Pancreas (tissue), 10 donors: ENCODE data around the gene KIRREL1. TPM values are rescaled to one million over a fixed set of nuclear protein-coding genes. Genes with fewer than 3 reads are reported as not detected.

Experiments
- ATAC-seq, 4 donors: fragments of 200-7000 bp; cut with Tn5 transposase; one replicate each; pipeline versions ENCODE4 v1.8.0 to v1.9.1; 2020; ENCODE audit warnings: mild to moderate bottlenecking in 4 of 4, moderate library complexity in 4 of 4
- DNase-seq, 6 donors: peaks; one replicate each; pipeline ENCODE4 v3.0.0-alpha.2; 2020
- FAIRE-seq: peaks from 2 replicates; lab custom pipeline; 2012; peaks lifted over from hg19 to GRCh38; lab: Jason Lieb, UNC
- H3K27ac ChIP-seq, 4 donors: fragments of 200-600 bp; sonication (generic); 1 replicate in 3 of 4; 2 replicates in 1 of 4; pipeline versions ENCODE4 v1.5.0 to v1.8.0; 2020
- H3K27me3 ChIP-seq, 4 donors: fragments of 200-600 bp; one replicate each; pipeline ENCODE4 v1.8.0; 2021
- H3K36me3 ChIP-seq, 3 donors: fragments of 200-600 bp; sonication (generic) in 1 of 3; one replicate each; pipeline versions ENCODE4 v1.5.0 to v1.8.0; 2020 to 2021
- H3K4me1 ChIP-seq, 3 donors: fragments of 200-600 bp; one replicate each; pipeline ENCODE4 v1.8.0; 2021
- H3K4me3 ChIP-seq, 4 donors: fragments of 200-600 bp; sonication (generic) in 2 of 4; one replicate each; pipeline versions ENCODE4 v1.5.0 to v1.8.0; 2020 to 2021
- H3K9me3 ChIP-seq, 4 donors: fragments of 200-600 bp; one replicate each; pipeline ENCODE4 v1.8.0; 2021
- CTCF ChIP-seq, 4 donors: fragments of 200-600 bp; sonication (generic) in 3 of 4; IDR thresholded peaks; one replicate each; pipeline versions ENCODE4 v1.5.0 to v1.8.0; 2021; ENCODE audit warnings: antibody characterized with exemption in 4 of 4
- WGBS, 2 donors: extraction: QIAGEN DNeasy Blood & Tissue Kit; methylation state at CpG; one replicate each; pipeline ENCODE4 v1.1.7; 2013; 5-methylcytosine and 5-hydroxymethylcytosine counted together
- intact Hi-C, 3 donors: fragments of 100-400 bp; cut with DNase I; formaldehyde crosslinking; loops; one replicate each; pipeline versions ENCODE4 v1.11.1 to v1.14.2; 2022
- polyA plus RNA-seq, 2 donors: library from polyadenylated mRNA; stranded (reverse); fragments of 200-250 nt; gene quantifications; one replicate each; pipeline ENCODE4 v1.2.3, GENCODE V29; 2013
- total RNA-seq, 6 donors: library from RNA; stranded (reverse); fragmentation: NEBNext Ultra II Directional in 4 of 6; extraction: Animal tissue kit (Norgen Biotek cat#: 25700) in 4 of 6; gene quantifications; one replicate each; pipeline versions ENCODE4 v1.2.1 to v1.2.4, GENCODE V29; 2021 to 2023
- donor health status: healthy with polysubstance abuse.
- donor health status: DM: no; HTN: no; CAD: no; lungs with moderate emphysema.
- donor health status: DM: no; HTN: no; CAD: no.
- donor health status: control.
- donor health status: control.
- donor health status: Bipolar disorder and iron deficiency.
- donor health status: DM: yes; HTN: yes; CAD: no.
- donor health status: DM: no; HTN: no; CAD: no.
- donor health status: DM: no; HTN: no; CAD: no.
- donor health status: DM: yes; HTN: yes; CAD: no.

Gene KIRREL1
- total RNA-seq = 10 to 100 TPM in 1 of 6 donors, 1 to 10 TPM in 5; 1.9 to 13.0 (median 4.9) TPM
- polyA plus RNA-seq = 1 to 10 TPM; 2.5 to 3.8 TPM

GRCh38 chr1:157993147-157993917 is at the start of gene KIRREL1:
TSS of gene KIRREL1 (plus strand) at chr1:157993645. CDS start at chr1:157993677, 32 bp downstream.
- DNase-seq (peak in 5 of 6 donors; percentile 25 to 76 (median 51)), ATAC-seq (peak; percentile 71 to 80 (median 76)), FAIRE-seq (no peak)
- Histone ChIP-seq H3K27me3 (peaks cover 0 to 5% (median 0%) of the 10 kb centered on the region in 4 donors), H3K9me3 (no peaks in the 10 kb centered on the region), H3K27ac (peak within 1 kb of the TSS; percentile 15 to 63 (median 43)), H3K36me3 (no peaks in the 10 kb centered on the region), H3K4me1 (no peaks in the 10 kb centered on the region), H3K4me3 (peak within 1 kb of the TSS; percentile 48 to 68 (median 53))
- TF ChIP-seq CTCF (IDR thresholded peaks at IDR 0.05) = no peak
- 1 to 2% methylated on average over 45 to 62 of the region's 62 CpGs for WGBS, 2 donors
- intact Hi-C loops = loop anchor here in 1 of 3 donors (10.0 kb wide), 1 partner anchor 91 kb away; no protein-coding TSS in a partner anchor

GRCh38 chr1:157944663-157945280 is 48.7 kb upstream of the KIRREL1 start:
- FAIRE-seq = no peak
- H3K27ac ChIP-seq = no peak overlapping the region
- WGBS, 2 donors = 62 to 74% methylated on average over 5 of the region's 5 CpGs
- ATAC-seq = no peak
- TF ChIP-seq CTCF (IDR thresholded peaks at IDR 0.05) = no peak
- no peaks in the 10 kb centered on the region for H3K27me3 ChIP-seq
- no peaks in the 10 kb centered on the region for H3K9me3 ChIP-seq
- DNase-seq = no peak
- intact Hi-C loops = loop anchor here in 1 of 3 donors (10.0 kb wide), 1 partner anchor 370 kb away; no protein-coding TSS in a partner anchor
- no peaks in the 10 kb centered on the region for H3K36me3 ChIP-seq
- H3K4me1 ChIP-seq = no peaks in the 10 kb centered on the region
- no peak overlapping the region for H3K4me3 ChIP-seq

GRCh38 chr1:157948312-157949073 is 45.0 kb upstream of the KIRREL1 start:
- no peaks in the 10 kb centered on the region for H3K9me3 ChIP-seq
- H3K36me3 ChIP-seq = no peaks in the 10 kb centered on the region
- H3K4me3 ChIP-seq = no peak overlapping the region
- DNase-seq (no peak), FAIRE-seq (no peak), ATAC-seq (peak in 3 of 4 donors; percentile 39 to 81 (median 72))
- intact Hi-C loops = loop anchor here in 1 of 3 donors (10.0 kb wide), 1 partner anchor 374 kb away; no protein-coding TSS in a partner anchor
- 59 to 62% methylated on average over 6 of the region's 6 CpGs for WGBS, 2 donors
- peak in 2 of 4 donors; percentile 12 to 14 for TF ChIP-seq CTCF (IDR thresholded peaks at IDR 0.05)
- H3K27ac ChIP-seq = no peak overlapping the region
- peaks cover 0 to 6% (median 4%) of the 10 kb centered on the region in 3 donors for H3K4me1 ChIP-seq
- no peaks in the 10 kb centered on the region for H3K27me3 ChIP-seq

DNA sequence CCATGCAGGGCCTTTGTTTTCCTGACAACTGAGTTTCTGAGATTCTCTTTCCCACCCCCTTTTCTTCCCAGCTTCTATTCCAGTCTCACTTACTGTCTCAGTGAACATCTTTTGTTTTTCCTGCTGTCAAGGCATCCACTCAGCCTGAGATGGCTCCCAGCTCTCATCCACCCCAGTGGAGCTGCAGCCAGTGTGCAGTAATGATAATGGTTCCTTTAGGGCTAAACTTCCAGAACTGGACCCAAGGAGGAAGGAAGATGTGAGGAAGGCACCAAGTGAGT is 44.4 kb upstream of the KIRREL1 start:
- ATAC-seq = no peak
- DNase-seq = no peak
- H3K27me3 ChIP-seq = no peaks in the 10 kb centered on the region
- no peak for TF ChIP-seq CTCF (IDR thresholded peaks at IDR 0.05)
- no peak overlapping the region for H3K4me3 ChIP-seq
- peaks cover 0 to 6% (median 4%) of the 10 kb centered on the region in 3 donors for H3K4me1 ChIP-seq
- H3K27ac ChIP-seq = no peak overlapping the region
- intact Hi-C loops = loop anchor here in 1 of 3 donors (10.0 kb wide), 1 partner anchor 374 kb away; no protein-coding TSS in a partner anchor
- FAIRE-seq = no peak
- H3K36me3 ChIP-seq = no peaks in the 10 kb centered on the region
- H3K9me3 ChIP-seq = no peaks in the 10 kb centered on the region
